GM21576 (cell line): Measurements from ENCODE around the gene C6orf62.
"Not testable (repeated sequence)": the region's sequence is repeated elsewhere in the genome, so short reads cannot be mapped to it uniquely, and the experiment has no call there.

Source experiments
- ATAC-seq: cut with Tn5 transposase; IDR thresholded peaks from one replicate; pipeline ENCODE4 v1.9.1; 2021; ENCODE audit warnings: mild to moderate bottlenecking, moderate library complexity; ENCODE audit not compliant: unreplicated experiment

Gene C6orf62

GRCh38 chr6:24719125-24719971 lies at the start of gene C6orf62:
Gene C6orf62, minus strand, starts transcription at chr6:24719154. Its CDS starts 486 bp downstream, at chr6:24718668.
- no peak for ATAC-seq

DNA sequence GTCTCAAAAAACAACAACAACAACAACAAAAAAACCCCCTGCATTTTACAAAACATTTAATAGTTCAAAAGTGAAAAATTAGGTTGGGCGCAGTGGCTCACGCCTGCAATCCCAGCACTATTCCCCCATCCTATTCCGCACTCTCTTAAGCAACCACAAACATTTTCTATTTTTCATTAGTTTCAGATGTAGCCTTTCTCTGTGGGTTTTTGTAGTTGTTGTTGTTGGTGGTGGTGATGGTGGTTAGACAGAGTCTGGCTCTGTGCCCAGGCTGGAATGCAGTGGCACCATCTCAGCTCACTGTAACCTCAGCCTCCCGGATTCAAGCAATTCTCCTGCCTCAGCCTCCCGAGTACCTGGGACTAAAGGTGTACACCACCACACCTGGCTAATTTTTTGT lies 49.4 kb upstream of the C6orf62 start:
- ATAC-seq: no peak

- ATAC-seq: peak; percentile 63
Measured at GRCh38 chr6:24766680-24767462, 47.9 kb upstream of the C6orf62 start.

DNA sequence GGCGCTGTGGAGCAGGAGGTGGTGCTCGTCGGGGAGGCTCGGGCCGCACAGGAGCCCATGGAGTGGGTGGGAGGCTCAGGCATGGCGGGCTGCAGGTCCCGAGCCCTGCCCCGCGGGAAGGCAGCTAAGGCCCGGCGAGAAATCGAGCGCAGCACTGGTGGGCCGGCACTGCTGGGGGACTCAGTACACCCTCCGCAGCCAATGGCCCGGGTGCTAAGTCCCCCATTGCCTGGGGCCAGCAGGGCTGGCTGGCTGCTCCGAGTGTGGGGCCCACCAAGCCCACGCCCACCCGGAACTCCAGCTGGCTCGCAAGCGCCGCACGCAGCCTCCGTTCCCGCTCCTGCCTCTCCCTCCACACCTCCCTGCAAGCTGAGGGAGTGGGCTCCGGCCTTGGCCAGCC lies 47.0 kb upstream of the C6orf62 start:
- ATAC-seq: not testable (repeated sequence)

DNA sequence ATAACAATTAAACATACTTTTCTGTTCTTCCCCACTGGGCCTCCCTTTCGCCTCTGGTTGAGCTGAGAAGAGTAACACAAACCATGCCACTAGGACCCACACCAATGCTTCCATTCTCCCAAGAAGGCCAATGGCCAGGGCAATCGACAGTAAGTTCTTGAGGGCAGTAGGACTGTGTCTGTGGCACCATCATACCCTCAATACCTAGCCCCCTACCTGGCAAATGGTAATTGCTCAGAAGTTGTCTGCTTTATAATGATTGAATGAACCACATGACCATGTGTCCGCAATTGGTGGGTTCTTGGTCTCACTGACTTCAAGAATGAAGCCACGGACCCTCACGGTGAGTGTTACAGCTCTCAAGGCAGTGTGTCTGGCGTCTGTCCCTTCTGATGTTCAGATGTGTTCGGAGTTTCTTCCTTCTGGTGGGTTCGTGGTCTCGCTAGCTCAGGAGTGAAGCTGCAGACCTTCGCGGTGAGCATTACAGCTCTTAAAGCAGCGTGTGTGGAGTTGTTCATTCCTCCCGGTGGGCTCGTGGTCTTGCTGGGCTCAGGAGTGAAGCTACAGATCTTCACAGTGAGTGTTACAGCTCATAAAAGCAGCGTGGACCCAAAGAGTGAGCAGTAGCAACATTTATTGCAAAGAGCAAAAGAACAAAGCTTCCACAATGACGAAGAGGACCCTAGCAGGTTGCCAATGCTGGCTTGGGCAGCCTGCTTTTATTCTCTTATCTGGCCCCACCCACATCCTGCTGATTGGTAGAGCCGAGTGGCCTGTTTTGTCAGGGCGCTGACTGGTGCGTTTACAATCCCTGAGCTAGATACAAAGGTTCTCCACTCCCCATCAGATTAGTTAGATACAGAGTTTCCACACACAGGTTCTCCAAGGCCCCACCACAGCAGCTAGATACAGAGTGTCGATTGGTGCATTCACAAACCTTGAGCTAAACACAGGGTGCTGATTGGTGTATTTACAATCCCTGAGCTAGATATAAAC lies 46.2 kb upstream of the C6orf62 start:
- ATAC-seq: not testable (repeated sequence)

DNA sequence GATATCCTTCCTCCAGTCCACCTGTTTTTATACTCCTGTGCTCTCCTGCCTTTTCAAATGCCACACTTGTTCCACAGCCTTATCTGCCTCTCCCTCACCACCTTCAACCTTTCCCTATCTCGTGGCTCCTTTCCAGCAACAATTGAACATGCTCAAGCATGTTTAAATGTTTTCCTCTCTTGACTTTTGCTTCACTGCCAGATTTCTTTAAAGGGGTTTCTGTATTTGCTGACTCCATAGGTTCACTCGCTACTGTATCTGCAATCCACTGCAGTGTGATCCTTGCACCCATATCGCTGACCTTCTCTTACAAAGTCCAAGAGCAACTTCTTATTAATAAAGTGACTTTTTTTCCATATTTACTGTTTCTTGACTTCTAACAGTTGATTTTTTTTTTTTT lies 44.6 kb upstream of the C6orf62 start:
- ATAC-seq: no peak

GRCh38 chr6:24761851-24762250 lies 42.9 kb upstream of the C6orf62 start:
- no peak for ATAC-seq

GRCh38 chr6:24761193-24761835 lies 42.4 kb upstream of the C6orf62 start:
- no peak for ATAC-seq

DNA sequence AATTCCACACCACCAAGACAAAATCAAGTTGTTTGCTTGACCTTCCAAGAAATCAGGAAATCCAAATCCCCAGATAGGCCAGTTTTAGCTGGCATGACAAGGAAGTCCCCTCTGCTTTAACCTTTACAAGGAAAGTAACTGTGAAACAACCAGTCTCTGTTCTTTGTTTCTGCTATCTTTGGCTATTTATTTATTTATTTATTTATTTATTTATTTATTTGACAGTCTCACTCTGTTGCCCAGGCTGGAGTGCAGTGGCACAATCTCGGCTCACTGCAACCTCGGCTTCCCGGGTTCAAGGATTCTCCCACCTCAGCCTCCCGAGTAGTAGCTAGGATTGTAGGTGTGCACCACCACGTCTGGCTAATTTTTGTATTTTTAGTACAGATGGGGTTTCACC lies 41.3 kb upstream of the C6orf62 start:
- ATAC-seq: no peak

GRCh38 chr6:24759718-24760117 lies 40.8 kb upstream of the C6orf62 start:
- no peak for ATAC-seq

DNA sequence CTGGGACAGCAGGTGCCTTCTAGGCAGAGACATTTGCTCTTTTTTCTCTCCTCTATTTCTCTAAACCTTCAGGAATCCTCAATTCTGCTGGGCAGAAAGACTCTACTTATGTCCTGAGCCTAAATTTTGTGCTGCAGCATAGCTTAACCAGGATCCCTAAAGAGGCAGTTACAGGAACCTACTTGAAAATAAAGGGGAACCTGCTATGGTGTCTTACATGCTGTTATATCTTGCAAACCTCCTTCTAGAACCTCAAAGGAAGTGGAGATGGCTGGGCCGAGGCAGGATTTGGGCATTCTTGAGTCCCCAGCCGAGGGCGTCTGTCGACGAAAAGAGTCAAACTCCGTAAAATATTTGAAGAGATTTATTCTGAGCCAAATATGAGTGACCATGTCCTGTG lies 38.7 kb upstream of the C6orf62 start:
- no peak for ATAC-seq

DNA sequence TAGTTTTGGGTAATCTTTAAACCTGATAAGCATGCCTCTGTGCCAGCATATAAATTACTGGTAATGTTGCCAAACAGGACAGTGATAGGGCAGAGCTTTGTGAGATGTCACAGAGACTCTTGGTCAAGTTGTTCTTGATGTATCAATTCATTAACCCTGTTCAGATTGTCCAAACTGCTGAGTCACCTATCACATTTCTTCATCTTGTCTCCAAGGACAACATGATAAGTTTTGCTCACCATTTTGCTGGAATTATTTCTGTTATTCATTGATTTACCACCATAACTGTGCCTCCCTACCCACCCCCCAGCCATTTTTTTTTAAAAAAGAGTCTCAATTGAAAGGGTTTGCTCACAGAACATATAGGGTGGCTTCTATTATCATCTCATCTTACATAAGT lies 36.3 kb upstream of the C6orf62 start:
- ATAC-seq: no peak

DNA sequence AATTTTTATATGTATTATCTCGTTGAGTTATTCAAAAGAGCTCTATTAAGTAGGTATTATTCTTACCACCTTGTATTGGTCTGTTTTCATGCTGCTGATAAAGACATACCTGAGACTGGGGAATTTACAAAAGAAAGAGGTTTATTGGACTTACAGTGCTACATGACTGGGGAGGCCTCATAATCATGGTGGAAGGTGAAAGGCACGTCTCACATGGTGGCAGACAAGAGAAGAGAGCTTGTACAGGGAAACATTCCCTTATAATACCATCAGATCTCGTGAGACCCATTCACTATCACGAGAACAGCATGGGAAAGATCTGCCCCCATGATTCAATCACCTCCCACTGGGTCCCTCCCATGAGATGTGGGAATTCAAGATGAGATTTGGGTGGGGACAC lies 35.4 kb upstream of the C6orf62 start:
- not testable (repeated sequence) for ATAC-seq

DNA sequence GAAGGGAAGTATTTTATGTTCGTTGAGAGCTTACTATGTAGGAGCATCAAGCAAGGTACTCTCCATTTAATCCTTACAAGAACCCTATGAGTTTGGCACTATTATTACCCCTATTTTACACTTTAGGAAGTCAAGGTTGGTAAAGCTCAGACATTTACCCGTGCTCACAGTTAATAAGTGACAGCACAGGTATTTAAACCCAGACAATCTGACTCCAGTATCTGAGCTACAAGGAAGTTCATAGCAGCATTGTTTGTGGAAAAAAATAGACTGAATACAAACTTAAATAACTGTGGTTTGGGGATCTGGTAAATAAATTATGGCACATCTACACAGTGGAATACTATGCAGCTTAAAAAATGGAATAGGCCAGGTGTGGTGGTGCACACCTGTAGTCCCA lies 34.6 kb upstream of the C6orf62 start:
- ATAC-seq: no peak

DNA sequence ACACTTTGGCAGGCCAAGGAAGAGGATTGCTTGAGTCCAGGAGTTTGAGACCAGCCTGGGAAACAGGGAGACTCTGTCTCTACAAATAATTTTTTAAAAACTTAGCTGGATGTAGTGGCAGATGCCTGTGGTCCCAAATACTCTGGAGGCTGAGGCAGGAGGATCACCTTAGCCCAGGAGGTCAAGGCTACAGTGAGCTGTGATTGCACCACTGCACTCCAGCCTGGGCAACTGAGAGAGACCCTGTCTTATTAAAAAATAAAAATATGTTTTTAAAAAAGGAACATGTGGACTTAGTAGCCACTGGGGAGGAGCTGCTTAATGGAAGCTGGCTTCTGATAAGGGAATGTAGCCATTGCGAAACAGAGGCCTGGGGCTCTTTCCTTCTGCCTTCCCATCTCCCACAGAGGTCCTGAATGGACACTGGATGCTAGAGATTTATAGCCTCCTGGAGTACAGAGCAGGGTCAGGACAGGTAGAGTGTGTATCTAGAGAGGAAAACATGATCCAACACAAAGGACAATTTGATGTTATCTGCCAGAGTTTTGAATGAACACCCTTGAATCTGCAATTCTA lies 34.1 kb upstream of the C6orf62 start:
- ATAC-seq: no peak

DNA sequence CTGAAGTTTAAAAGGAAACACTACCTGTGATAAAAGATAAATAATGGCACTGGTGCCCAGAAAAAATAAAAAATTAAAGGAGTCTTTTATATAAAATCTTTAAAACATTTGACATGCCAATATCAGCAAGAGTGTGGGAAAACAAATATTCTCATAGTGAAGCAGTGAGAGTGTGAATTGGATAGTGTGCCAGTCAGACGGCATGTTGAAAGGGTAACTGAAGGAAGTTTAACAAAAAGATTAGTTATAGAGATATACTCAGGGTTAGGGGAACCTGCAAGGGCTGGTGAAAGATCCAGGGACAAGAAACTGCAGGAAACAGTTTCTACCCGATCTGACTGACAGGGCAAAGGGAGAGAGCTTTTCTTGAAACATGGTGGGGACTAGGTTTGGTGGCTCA lies 33.5 kb upstream of the C6orf62 start:
- no peak for ATAC-seq

DNA sequence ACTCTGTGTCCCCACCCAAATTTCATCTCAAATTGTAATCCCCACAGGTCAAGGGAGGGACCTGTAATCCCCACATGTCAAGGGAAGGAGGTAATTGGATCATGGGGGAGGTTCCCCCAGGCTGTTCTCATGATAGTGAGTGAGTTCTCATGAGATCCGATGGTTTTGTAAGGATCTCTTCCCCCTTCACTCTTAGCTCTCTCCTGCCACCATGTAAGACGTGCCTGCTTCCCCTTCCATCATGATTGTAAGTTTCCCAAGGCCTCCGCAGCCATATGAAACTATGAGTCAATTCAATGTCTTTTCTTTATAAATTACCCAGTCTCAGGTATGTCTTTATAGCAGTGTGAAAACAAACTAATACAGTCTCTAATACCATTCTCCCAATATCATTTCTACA lies 31.9 kb upstream of the C6orf62 start:
- ATAC-seq: not testable (repeated sequence)

DNA sequence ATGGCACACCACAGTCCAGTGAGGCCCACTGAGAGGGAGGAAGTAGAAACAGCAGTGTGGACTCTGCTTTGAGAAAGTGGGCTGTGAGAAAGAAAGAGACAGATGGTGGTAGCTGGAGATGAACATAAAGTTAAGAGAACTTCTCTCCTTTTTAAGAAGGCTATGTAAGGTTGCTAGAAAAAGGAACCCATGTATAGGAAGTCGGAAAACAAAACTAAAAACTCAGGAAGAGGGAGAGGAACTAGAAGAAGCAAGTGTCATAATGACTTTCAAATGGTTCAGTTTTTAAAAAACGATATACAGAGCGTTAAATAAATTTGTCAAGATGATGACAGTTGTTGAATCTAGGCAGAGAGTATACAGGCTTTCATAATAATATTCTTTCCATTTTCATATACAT lies 30.3 kb upstream of the C6orf62 start:
- no peak for ATAC-seq

DNA sequence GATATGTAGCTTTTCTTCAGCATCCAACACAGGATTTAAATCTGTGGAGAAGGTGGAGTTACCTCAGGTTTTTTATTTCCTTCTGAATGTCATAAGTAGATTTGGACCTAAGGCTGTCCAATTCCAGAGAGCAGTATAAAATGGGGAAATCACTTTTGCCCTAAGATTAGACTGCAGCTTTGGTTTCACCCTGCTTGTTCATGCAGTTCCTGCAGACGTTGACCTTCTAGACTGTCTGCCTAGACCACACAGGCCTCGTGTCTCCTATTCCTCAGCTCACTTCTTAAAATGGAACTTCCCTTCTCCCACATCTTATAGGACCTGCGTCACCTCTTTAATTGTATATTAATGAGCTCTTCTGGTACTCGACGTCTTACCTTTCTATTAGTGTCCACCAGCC lies 26.0 kb upstream of the C6orf62 start:
- no peak for ATAC-seq

DNA sequence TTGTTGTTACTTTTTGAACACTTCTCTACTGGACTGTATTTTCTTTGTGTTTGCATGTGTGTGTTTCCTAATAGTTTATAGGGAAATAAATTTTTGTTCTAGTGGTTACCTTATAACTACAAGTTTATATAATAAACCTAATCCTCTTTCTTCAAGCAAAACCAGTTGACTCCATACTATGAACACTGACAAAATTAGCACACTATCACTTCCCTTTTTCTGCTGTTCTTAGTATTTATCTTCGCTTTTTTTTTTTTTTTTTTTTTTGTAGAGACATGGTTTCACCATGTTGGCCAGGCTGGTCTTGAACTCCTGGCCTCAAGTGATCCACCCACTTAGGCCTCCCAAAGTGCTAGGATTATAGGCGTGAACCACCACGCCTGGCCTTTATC lies 25.0 kb upstream of the C6orf62 start:
- ATAC-seq: no peak
